HT-29 (cell line): ENCODE data around the gene NOX5. TPM values are rescaled to one million over a fixed set of nuclear protein-coding genes. Genes with fewer than 3 reads are reported as not detected.
"Not testable (repeated sequence)": the region's sequence is repeated elsewhere in the genome, so short reads cannot be mapped to it uniquely, and the experiment has no call there.

Experiments used
- DNase-seq: peaks from one replicate; pipeline ENCODE4 v3.0.0-alpha.2; 2015; ENCODE audit warnings: low spot score
- total RNA-seq: library from RNA; depleted of rRNA; stranded (reverse); fragments of >200 nt; shearing (Covaris generic); gene quantifications from 2 replicates; pipeline ENCODE4 v1.2.3, GENCODE V29; 2014

The NOX5 gene
- total RNA-seq, 1 experiment from 2014 or later: not detected

DNA sequence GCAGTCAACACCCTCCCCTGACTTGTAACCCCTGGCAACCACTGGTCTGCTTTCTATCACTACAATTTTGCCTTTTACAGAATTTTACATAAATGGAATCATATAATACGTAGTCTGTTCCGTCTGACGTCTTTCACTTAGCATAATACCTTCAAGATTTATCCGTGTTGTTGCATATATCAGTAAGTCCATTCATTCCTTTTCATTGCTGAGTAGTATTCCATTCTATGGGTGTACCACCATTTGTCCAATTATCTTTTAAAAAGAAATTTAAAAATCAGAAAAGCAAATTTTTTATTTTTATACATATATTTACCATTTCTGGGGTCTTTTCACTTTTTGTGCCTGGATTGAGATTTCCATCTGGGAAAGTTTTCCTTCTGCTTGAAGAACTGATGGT lies 35.5 kb downstream of the NOX5 start:
- DNase-seq: no peak

DNA sequence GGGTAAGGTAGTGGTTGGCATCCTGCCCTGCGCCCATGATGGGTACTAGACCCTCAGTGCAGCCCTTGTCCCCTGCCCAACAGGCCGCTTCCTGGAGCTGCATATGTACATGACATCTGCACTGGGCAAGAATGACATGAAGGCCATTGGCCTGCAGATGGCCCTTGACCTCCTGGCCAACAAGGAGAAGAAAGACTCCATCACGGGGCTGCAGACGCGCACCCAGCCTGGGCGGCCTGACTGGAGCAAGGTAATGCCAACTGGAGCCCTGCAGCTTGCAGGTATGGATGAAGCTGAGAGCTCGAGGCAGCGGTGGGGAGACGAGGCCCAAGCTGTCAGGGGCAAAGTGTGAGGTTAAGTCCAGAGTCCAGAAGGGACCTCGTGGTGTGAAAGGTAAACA lies 40.8 kb downstream of the NOX5 start:
- DNase-seq: no peak

DNA sequence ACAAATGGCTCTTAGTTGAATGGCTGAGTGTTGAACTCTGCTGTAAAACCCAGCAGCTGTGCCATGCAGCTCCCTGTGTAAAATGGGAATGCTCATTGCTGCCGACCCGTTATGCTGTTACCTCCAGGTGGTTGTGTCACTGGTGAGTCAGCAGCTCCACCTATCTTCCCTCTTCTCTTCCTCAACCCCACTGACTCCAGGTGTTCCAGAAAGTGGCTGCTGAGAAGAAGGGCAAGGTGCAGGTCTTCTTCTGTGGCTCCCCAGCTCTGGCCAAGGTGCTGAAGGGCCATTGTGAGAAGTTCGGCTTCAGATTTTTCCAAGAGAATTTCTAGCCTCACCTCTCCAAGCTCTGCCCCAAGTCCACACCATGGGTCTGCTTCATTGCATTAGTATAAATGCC lies 41.9 kb downstream of the NOX5 start:
- DNase-seq: peak; percentile 79

DNA sequence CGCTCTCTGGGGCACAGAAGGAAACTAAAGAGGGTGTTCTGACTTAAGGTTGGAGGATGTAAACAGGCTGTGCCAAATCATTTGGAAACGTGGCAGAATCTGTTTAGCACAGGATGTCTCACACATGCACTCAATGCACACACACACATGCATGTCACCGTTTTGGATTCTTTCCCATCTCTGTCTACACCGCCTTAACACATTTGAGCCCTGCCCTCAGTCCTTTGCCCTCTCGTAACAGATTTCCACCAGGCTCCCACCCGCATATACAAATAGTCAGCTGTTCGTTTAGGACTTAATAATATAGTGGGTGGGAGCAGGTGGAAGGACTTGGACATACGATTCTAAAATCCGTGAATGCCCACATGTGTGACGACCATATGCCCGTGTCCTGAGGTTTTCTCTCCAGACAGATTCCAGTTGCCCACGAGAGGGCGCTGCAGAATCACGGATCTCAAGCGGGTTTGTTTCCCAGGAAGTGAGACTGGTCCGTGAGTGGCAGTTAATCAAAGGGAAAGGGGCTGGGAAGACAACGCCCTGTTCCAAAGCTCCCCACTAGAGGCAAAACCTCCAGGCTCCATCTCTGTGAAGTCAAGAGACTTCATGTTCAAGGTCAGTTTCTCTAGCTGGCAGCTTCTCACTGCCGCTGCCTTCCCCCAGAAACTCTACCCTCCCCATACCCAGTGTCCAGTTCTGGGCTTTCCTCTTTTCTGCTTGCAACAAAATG lies 44.5 kb downstream of the NOX5 start:
- DNase-seq: peak; percentile 98

DNA sequence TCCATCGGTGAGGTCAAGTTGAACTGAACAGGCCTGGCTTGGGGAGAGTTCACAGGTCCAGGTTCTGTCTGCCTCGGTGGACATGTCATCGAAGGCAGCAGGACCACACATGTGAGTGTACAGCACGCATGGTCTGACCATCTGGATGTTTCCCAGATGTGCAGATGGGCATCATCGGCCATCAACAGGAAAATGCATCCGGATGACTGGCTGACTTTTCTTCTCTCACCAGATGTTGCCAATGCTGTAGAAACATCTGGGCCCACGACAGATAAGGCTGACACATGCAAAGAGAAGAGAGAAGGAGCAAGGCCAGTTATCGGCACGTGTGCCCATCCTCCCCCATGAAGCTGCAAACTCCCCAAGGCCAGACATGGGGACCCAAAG lies 45.1 kb downstream of the NOX5 start:
- no peak for DNase-seq

DNA sequence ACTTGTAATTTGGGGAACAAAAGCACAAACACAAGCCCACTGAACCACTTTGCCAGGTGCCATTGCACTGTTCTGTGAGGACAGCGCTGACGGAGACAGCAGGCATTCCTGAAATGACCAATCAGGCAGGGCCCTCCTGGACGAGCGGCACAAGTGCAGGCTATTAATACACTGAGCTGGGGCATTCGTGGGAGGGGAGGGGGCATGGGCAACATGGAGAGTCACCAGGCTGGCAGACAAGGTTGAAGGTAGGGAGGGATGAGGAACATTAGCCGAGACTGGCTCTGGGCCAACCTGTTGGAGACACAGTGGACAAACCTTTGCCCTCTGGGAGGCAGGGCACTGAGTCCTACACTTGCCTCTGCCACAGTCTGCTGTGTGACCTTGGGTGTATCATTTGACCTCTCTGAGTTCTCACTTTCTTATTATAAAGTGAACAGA lies 45.6 kb downstream of the NOX5 start:
- DNase-seq: peak; percentile 11

DNA sequence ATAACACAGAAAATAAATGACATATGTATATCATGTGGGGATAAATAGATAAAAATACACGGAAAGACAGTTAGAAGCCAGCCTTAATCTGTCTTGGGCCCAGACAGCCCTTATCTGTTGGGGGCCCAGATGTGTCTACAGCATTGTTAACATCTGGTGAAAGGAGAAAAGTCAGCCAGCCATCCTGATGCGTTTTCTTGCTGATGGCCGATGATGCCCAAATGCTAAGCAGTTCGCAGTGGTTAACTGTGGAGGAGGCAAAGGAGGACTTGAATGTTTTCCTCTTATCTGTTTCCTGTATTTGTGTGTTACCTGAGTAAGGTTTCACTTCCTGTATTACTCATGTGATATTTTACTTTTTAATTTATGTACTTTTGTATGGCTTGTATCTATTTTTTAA lies 46.2 kb downstream of the NOX5 start:
- no peak for DNase-seq

DNA sequence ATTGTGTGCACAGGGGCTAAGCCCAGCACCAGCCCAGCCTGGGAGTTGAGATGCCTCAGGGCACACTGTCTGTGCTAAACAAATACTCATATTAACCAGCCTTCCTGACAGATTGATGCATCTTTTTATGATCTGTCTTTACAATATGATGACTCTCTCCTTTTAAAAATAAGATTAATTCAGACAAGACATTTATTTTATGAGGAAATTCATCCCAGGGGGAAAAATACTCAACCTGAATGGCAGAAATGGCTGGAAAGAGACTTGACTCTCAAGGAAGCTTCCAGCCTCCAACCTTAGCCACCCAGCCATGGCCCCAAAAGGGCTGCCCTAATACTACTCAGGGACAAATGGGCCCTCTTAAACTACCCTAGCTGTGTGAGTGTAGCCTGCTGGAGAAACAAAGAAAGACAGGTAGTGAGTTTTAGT lies 46.9 kb downstream of the NOX5 start:
- no peak for DNase-seq

DNA sequence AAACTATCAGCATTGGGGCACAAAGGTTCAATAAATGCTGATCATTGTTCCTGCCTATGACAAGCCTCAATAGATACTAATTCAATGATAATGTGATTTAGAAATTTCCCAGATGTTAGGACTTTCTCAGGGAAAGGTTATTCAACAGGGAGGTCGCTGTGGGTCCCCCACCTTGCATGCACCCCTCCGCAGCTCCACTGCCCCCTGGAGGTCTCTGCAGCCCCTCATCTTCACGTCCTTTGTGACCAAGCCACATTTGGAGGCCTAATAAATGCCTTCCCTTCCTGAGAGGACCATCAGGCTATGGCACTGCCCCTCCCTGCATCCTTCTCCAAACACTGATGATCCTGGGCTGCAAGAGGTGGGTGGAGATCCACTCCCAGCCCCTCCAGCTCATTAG lies 50.2 kb downstream of the NOX5 start:
- no peak for DNase-seq

DNA sequence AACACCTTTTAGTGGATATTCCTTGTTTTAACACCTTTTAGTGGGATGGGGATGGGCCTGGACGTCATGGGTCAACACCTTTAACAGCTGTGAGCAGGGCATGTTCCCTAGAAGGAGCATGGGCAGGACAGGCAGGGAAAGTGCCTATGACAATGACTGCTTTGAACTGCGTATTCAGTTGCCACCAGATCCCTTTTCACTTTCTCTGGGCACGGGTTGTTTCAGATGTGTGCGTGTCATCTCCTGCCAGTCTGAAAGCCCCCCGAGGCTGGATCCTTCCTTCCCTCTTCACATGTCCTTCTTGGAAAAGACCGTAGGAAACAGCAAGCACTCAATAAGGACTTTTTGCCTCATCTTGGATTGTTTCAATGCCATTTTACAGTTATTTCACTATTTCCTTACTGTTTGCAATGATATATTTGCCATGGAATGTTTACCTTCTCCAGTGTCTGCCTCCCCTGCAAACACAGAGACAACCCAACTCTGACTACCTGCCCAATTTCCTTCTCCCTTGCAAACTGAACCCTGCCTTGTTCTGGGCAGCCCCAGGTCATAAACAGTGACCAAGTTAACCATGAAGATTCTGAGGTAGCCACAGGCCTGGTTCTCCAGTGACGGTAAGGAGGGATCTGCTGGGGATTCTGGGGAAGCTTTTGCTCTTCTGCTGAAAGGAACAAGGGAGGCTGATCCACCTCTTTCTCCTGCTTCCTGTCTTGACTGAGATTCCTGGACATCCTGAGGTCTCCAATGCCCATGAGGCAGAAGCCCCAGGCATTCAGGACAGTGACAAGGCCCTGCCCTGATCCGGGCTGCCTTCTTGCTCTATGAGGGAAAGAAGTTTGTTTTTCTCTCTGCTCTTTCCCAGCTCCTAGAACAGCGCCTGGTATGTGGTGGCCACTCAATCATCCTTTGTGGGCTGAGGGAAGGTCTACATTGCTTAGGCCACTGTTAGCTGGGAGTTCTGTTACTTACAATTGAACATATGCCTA lies 51.8 kb downstream of the NOX5 start:
- no peak for DNase-seq

DNA sequence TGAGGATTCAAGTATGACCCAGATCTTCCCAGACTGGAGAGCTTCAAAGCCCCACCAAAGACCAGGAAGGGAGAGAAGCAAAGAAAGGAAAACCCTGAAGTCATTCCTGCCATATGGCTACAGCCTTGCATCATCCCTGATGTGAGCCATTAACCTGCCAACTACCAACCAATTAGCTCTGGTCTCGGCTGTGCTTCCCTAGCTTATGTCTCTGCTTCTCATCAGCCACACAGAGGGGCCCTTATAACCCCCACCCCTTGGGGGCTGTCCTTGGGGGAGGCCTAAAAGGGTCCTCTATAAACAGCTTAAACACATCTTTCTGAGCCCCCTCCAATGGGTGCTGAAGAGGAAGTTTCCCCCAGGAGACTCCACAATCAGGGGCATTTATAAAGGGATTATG lies 52.8 kb downstream of the NOX5 start:
- DNase-seq: no peak

DNA sequence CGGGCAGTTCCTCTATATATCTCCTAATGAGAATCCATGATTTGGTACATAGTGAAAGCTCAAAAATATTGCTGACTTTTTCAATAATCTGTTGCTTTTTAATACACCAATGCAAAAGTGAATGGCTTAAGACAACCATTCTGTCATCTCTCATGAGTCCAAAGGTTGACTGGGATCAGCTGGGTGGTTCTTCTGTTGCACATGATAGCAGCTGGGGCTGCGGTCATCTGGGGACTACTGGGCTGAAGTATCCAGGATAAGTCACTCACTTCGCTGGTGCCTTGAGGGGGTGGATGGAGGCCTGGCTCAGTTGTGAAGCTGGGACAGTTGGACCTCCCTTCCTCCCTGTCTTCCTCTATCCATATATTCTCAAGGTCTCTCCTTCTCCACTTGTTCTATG lies 53.7 kb downstream of the NOX5 start:
- no peak for DNase-seq

DNA sequence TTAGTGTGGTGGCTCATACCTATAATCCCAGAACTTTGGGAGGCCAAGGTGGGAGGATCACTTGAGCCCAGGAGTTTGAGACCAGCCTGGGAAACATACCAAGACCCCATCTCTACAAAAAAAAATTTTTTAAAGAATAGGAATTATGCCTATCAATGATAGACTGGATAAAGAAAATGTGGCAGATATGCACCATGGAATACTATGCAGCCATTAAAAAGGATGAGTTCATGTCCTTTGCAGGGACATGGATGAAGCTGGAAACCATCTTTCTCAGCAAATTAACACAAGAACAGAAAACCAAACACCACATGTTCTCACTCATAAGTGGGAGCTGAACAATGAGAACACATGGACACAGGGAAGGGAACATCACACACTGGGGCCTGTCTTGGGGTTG lies 54.8 kb downstream of the NOX5 start:
- DNase-seq: not testable (repeated sequence)

DNA sequence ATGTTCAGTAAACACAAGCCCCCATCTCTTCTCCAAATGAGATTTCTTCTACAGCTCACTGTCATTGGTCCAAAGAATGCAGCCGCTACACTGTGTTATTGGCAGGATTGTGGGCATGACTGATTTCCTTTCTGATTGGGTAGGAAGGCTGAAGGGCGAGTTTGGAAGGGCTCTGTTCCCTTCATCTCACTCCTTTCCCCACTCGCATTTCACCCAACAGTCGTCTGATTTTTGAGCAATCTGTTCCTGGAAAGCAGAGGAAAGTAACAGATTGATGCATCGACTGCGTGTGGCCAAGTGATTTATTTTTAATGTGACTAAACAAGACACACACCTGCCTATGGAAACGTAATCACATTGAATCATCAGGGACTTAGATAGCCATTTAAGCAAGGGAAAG lies 55.5 kb downstream of the NOX5 start:
- no peak for DNase-seq

DNA sequence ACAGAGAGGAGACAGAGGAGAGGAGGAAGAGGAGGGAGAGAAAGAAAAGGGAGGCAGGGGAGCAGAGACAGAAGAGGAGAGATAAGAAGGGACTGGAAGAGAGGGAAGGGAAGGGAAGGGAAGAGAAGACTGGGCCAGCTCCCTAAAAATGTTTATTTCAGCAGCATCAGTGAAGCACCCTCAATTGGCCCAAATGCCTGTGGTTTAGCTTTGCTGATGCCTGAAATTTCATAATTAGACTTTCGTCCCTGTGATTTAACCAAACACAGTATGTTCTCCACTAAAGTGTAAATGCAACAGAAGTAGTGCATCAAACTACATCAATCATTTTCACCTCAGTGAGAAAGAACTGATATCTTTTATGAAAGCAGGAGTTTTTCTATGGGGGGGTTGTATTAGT lies 55.9 kb downstream of the NOX5 start:
- DNase-seq: no peak

DNA sequence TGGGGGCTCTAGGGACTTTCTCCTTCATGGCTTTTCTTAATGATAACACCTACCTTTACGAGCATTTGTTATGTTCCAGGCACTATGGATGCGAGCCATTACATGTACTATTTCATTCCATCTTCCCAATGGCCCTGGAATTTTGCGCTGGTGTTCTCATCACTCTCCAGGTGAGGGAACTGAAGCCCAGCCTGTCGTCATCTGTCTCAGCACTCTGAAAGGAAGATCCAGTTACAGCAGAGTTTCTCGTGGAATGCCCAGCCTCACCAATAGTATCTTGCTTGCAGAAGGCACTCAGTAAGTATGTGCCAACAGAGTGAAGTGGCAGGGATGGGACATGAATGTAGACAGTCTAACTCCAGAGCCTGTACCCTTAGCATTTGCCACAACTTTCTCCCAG lies 56.8 kb downstream of the NOX5 start:
- no peak for DNase-seq

DNA sequence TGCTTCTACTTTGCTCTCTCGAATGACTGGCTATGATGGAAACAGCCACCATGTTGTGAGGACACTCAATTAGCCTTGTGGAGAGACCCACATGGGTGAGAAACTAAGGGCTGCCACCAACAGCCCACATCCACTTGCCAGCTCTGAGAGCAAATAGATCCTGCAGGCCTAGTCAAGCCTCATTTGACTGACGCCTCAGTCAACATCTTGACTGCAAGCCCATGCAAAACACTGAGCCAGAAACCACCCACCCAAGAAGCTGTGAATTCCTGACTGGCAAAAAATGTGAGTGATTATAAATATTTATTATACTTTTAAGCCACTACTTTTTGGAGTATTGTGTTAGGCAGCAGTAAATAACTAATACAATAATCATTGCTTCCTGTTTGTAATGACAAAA lies 58.4 kb downstream of the NOX5 start:
- DNase-seq: no peak

DNA sequence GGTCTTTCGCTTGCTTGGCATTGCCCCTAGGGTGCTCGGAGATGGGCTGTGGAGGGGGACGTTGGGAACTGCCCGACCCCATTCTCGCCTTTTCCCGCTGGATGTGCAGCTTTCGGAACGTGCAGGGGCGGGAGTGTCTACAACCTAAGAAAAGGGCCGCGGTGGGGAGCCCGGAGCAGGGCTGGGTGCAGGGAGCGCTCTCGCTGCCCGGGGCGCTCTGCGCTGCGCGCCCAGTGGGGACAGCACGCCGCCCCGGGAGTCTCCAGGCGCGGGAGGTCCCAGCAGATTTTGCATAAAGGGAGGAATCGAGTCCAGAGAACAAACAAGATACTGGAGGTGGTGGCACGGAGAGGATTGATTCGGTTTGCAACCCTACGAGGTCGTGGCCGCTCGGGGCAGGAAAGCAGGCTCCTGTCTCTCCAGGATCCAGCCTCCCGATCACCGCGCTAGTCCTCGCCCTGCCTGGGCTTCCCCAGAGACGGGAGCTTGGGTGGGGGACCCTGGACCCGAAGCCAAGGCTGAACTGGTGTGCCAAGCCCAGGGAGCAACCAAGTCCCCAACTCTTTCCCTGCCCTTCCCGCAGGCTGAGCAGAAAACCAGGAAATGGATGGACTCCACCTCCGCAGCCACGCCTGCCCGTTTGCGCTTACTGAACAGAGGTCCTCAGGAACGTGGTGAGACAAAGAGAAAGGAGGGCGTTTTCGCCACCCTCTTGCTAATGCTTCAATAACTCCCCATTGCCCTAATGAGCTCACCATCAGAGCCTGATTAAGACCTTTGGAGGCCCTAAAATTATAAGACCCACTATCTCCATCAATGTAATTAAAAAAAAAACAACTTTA lies 59.7 kb downstream of the NOX5 start:
- peak; percentile 64 for DNase-seq

DNA sequence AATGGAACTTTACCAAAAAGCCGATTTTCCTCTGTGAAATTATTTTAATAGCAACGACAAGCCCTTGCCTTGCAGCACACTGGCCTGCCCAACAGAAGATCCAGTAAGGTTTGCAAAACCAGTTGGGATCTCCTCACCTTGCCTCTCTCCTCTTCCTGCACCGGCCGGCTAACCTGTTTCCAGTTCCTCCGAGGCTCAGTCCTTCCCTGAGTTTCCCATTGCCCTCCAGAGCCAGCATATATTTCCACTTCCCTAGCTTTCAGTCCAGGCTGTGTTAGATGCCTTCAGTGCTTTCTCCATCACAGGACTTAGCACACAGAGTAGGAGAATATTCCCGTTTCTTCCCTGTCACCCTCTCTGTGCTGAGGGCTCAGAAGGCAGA lies 60.3 kb downstream of the NOX5 start:
- peak; percentile 52 for DNase-seq

DNA sequence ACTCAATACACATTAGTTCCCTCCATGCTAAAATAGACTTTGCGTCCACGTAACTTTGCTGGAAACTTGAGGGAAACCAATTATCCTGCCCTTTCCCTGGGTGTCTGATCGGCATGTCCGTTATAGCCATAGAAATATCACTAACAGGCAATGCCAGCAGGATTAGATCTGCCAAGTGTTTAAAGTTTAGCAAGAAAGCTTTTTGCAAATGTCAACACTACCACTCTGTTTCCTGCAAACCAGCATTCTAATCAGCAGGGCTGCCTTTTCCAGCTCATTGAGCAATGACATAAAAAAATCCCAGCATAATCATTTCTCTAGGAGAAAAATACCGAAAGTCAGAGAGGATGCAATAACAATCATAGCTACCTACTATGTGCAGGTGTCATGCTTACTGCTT lies 60.9 kb downstream of the NOX5 start:
- DNase-seq: no peak

DNA sequence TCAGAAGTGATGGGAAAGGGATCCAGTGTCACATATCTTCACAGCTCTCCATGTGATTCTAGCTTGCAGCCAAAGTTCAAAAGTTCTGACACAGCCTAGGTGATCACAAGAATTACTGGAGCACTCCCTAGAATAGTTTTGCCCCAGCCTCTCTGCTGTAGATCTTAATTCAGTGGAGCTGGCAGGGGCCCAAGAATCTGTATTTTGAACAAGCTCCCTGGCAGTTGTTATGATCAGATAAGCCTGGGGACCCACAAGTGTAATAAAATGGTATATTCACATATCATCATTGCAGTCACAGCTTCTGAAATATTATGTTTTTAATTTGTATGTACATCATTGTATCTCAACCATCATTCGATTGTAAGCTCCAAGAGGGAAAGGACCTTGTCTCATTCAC lies 62.3 kb downstream of the NOX5 start:
- no peak for DNase-seq

DNA sequence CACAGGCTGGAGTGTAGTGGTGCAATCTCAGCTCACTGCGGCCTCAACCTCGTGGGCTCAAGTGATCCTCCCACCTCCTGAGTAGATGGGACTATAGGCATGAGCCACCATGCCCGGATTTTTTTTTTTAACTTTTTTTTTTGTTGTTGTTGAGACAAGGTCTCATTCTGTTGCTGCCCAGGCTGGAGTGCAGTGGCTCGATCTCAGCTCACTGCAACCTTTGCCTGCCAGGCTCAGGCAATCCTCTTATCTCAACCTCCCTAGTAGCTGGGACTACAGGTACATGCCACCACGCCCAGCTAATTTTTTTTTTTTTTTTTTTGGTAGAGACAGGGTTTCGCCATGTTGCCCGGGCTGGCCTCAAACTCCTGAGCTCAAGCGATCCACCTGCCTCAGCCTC lies 64.1 kb downstream of the NOX5 start:
- no peak for DNase-seq
